Neutrophil (primary cell): ENCODE results near the gene PDGFC.

ENCODE experiments used
- H3K27ac ChIP-seq: fragments of 200-600 bp; sonication (generic); 2 replicates; pipeline ENCODE4 v1.5.1; 2016; ENCODE audit warnings: mild to moderate bottlenecking, moderate library complexity
- H3K27me3 ChIP-seq: fragments of 200-600 bp; sonication (generic); 2 replicates; pipeline ENCODE4 v1.6.0; 2016; ENCODE audit warnings: mild to moderate bottlenecking
- H3K36me3 ChIP-seq: fragments of 200-600 bp; sonication (generic); 2 replicates; pipeline ENCODE4 v1.5.1; 2017
- H3K4me1 ChIP-seq, 2 experiments: fragments of 200-600 bp in 1 of 2; sonication (generic) in 1 of 2; 1 replicate in 1 of 2; 2 replicates in 1 of 2; pipeline versions ENCODE4 v1.5.1 to v1.6.1; 2013 to 2016; ENCODE audit warnings: low read depth in 1 of 2, low read length in 1 of 2, mild to moderate bottlenecking in 1 of 2, moderate library complexity in 1 of 2; ENCODE audit not compliant: control insufficient read depth in 1 of 2, insufficient read depth in 1 of 2
- H3K4me3 ChIP-seq, 2 experiments: fragments of 200-600 bp in 1 of 2; sonication (generic) in 1 of 2; 1 replicate in 1 of 2; 2 replicates in 1 of 2; pipeline ENCODE4 v1.5.1; 2013 to 2016; ENCODE audit warnings: low read depth in 1 of 2, low read length in 1 of 2, mild to moderate bottlenecking in 1 of 2, moderate library complexity in 1 of 2
- H3K9me3 ChIP-seq: fragments of 200-600 bp; sonication (generic); 2 replicates; pipeline ENCODE4 v1.5.1; 2016
- CTCF ChIP-seq: fragments of 200-600 bp; sonication (generic); IDR thresholded peaks from 2 replicates; pipeline ENCODE4 v1.5.1; 2016; ENCODE audit warnings: antibody characterized with exemption

The PDGFC gene

GRCh38 chr4:156820931-156821330, 150.7 kb downstream of the PDGFC start:
- Histone ChIP-seq H3K36me3 (no peaks in the 10 kb centered on the region), H3K9me3 (no peaks in the 10 kb centered on the region), H3K4me1 (no peaks in the 10 kb centered on the region), H3K4me3 (no peak overlapping the region), H3K27me3 (no peaks in the 10 kb centered on the region), H3K27ac (no peak overlapping the region)
- TF ChIP-seq CTCF: no peak

- no peak overlapping the region for H3K4me3 ChIP-seq
- H3K36me3 ChIP-seq: no peaks in the 10 kb centered on the region
- no peak overlapping the region for H3K27ac ChIP-seq
- no peaks in the 10 kb centered on the region for H3K4me1 ChIP-seq
- H3K9me3 ChIP-seq: no peaks in the 10 kb centered on the region
- no peak for TF ChIP-seq CTCF
- H3K27me3 ChIP-seq: no peaks in the 10 kb centered on the region
Observed at GRCh38 chr4:156816360-156816755, 155.2 kb downstream of the PDGFC start.

- Histone ChIP-seq H3K36me3 (no peaks in the 10 kb centered on the region), H3K27me3 (no peaks in the 10 kb centered on the region), H3K27ac (no peak overlapping the region), H3K4me1 (no peaks in the 10 kb centered on the region), H3K4me3 (no peak overlapping the region), H3K9me3 (no peaks in the 10 kb centered on the region)
- no peak for TF ChIP-seq CTCF
Observed at GRCh38 chr4:156815717-156816359, 155.8 kb downstream of the PDGFC start.

GRCh38 chr4:156811963-156812362, 159.6 kb downstream of the PDGFC start:
- Histone ChIP-seq H3K4me3 (no peak overlapping the region), H3K27ac (no peak overlapping the region), H3K36me3 (no peaks in the 10 kb centered on the region), H3K4me1 (no peaks in the 10 kb centered on the region), H3K27me3 (no peaks in the 10 kb centered on the region), H3K9me3 (no peaks in the 10 kb centered on the region)
- TF ChIP-seq CTCF: no peak

GRCh38 chr4:156811286-156811685, 160.3 kb downstream of the PDGFC start:
- no peaks in the 10 kb centered on the region for H3K4me1 ChIP-seq
- no peaks in the 10 kb centered on the region for H3K27me3 ChIP-seq
- H3K27ac ChIP-seq: no peak overlapping the region
- no peak overlapping the region for H3K4me3 ChIP-seq
- no peak for TF ChIP-seq CTCF
- H3K36me3 ChIP-seq: no peaks in the 10 kb centered on the region
- no peaks in the 10 kb centered on the region for H3K9me3 ChIP-seq
